GM23338 (cell line): ENCODE measurements around the gene UMODL1. TPM values are rescaled to one million over a fixed set of nuclear protein-coding genes. Genes with fewer than 3 reads are reported as not detected.

Experiments
- ATAC-seq: fragments of 200-7000 bp; cut with Tn5 transposase; 3 replicates; pipeline ENCODE4 v1.9.1; 2020
- DNase-seq: peaks from one replicate; pipeline ENCODE4 v3.0.0-alpha.2; 2015; ENCODE audit warnings: low spot score
- H2AFZ ChIP-seq: fragments of 200-600 bp; sonication (generic); 2 replicates; pipeline ENCODE4 v1.8.0; 2016; ENCODE audit warnings: antibody characterized with exemption, mild to moderate bottlenecking, moderate library complexity
- H3F3A ChIP-seq: fragments of 200-600 bp; sonication (generic); replicated peaks from 2 replicates; pipeline ENCODE4 v1.8.0; 2017; ENCODE audit warnings: antibody characterized with exemption, mixed run types, low read depth
- H3K27ac ChIP-seq: fragments of 200-600 bp; sonication (generic); 2 replicates; pipeline ENCODE4 v1.6.1; 2016; ENCODE audit warnings: low read depth
- H3K27me3 ChIP-seq: fragments of 200-600 bp; sonication (generic); 2 replicates; pipeline ENCODE4 v1.8.0; 2016; ENCODE audit warnings: mild to moderate bottlenecking, mixed run types, moderate library complexity; ENCODE audit not compliant: insufficient read depth
- H3K36me3 ChIP-seq: fragments of 200-600 bp; sonication (generic); 2 replicates; pipeline ENCODE4 v1.8.0; 2016; ENCODE audit warnings: mild to moderate bottlenecking; ENCODE audit not compliant: insufficient read depth
- H3K4me1 ChIP-seq: fragments of 200-600 bp; sonication (generic); 2 replicates; pipeline ENCODE4 v1.8.0; 2016; ENCODE audit warnings: mild to moderate bottlenecking, moderate library complexity; ENCODE audit not compliant: insufficient read depth
- H3K4me2 ChIP-seq: fragments of 200-600 bp; sonication (generic); 2 replicates; pipeline ENCODE4 v1.7.1; 2017; ENCODE audit warnings: mixed run types
- H3K4me3 ChIP-seq: fragments of 200-600 bp; sonication (generic); 2 replicates; pipeline ENCODE4 v1.6.1; 2016; ENCODE audit warnings: mixed run types
- H3K79me2 ChIP-seq: fragments of 200-600 bp; sonication (generic); replicated peaks from 2 replicates; pipeline ENCODE4 v1.8.0; 2017; ENCODE audit warnings: mild to moderate bottlenecking; ENCODE audit not compliant: insufficient read depth
- H3K9me2 ChIP-seq: fragments of 200-600 bp; sonication (generic); 2 replicates; pipeline ENCODE4 v1.8.0; 2017; ENCODE audit not compliant: insufficient read depth
- H4K20me1 ChIP-seq: fragments of 200-600 bp; sonication (generic); replicated peaks from 2 replicates; pipeline ENCODE4 v1.8.0; 2017; ENCODE audit warnings: mild to moderate bottlenecking; ENCODE audit not compliant: insufficient read depth
- H3K27ac Mint-ChIP-seq: 2 replicates; pipeline ENCODE4 v1.8.0; 2020; ENCODE audit warnings: inconsistent platforms, mild to moderate bottlenecking, moderate library complexity, mixed read lengths
- H3K27me3 Mint-ChIP-seq: 3 replicates; pipeline ENCODE4 v1.8.0; 2022; ENCODE audit warnings: low read depth, mild to moderate bottlenecking, moderate library complexity, mixed read lengths, inconsistent platforms; ENCODE audit not compliant: insufficient read depth, poor library complexity
- H3K36me3 Mint-ChIP-seq: 3 replicates; pipeline ENCODE4 v1.8.0; 2021; ENCODE audit warnings: low read depth, mild to moderate bottlenecking, inconsistent platforms, moderate library complexity, mixed read lengths
- H3K4me1 Mint-ChIP-seq: 3 replicates; pipeline ENCODE4 v1.8.0; 2020; ENCODE audit warnings: mild to moderate bottlenecking, inconsistent platforms, mixed read lengths
- H3K4me3 Mint-ChIP-seq: 3 replicates; pipeline ENCODE4 v1.8.0; 2021; ENCODE audit warnings: moderate library complexity, mild to moderate bottlenecking, inconsistent platforms, mixed read lengths
- H3K9me3 Mint-ChIP-seq: 3 replicates; pipeline ENCODE4 v1.8.0; 2020; ENCODE audit warnings: moderate library complexity, mild to moderate bottlenecking, inconsistent platforms, mixed read lengths
- CREB1 ChIP-seq: fragments of 250-450 bp; sonication (Bioruptor Pico); IDR thresholded peaks from 2 replicates; pipeline ENCODE4 v1.5.0; 2020; ENCODE audit warnings: low read depth, mild to moderate bottlenecking, moderate library complexity
- EZH2 ChIP-seq: fragments of 200-600 bp; sonication (generic); IDR thresholded peaks from one replicate; pipeline ENCODE4 v1.8.0; 2017; ENCODE audit warnings: antibody characterized with exemption, mild to moderate bottlenecking, low read depth; ENCODE audit not compliant: unreplicated experiment
- EZH2phosphoT487 ChIP-seq: fragments of 200-600 bp; sonication (generic); IDR thresholded peaks from one replicate; pipeline ENCODE4 v1.8.1; 2018; ENCODE audit warnings: antibody characterized with exemption; ENCODE audit not compliant: unreplicated experiment
- JUNB ChIP-seq: IDR thresholded peaks from one replicate; pipeline ENCODE4 v1.6.1; 2016; ENCODE audit warnings: antibody characterized with exemption; ENCODE audit not compliant: unreplicated experiment
- NANOG ChIP-seq: IDR thresholded peaks from 2 replicates; pipeline ENCODE4 v1.6.1; 2016; ENCODE audit warnings: antibody characterized with exemption, borderline replicate concordance
- POLR2AphosphoS5 ChIP-seq: IDR thresholded peaks from 2 replicates; pipeline ENCODE4 v1.6.1; 2016; ENCODE audit warnings: antibody characterized with exemption, low read depth
- STAT1 ChIP-seq: IDR thresholded peaks from one replicate; pipeline ENCODE4 v1.6.1; 2016; ENCODE audit warnings: antibody characterized with exemption; ENCODE audit not compliant: unreplicated experiment
- ZNF114 ChIP-seq: fragments of 250-450 bp; sonication (Bioruptor Pico); IDR thresholded peaks from 2 replicates; pipeline ENCODE4 v1.5.0; 2020; ENCODE audit warnings: mild to moderate bottlenecking, moderate library complexity
- ZNF331 ChIP-seq: fragments of 250-450 bp; sonication (Bioruptor Pico); IDR thresholded peaks from 2 replicates; pipeline ENCODE4 v1.5.0; 2020; ENCODE audit warnings: low read depth, mild to moderate bottlenecking, moderate library complexity
- polyA plus RNA-seq: library from polyadenylated mRNA; unstranded; fragments of >200 nt; fragmentation: Nextera tagmentation; extraction: Ambion mirVana; gene quantifications from 2 replicates; pipeline ENCODE4 v1.2.1, GENCODE V29; 2016
- total RNA-seq: library from RNA; depleted of rRNA; stranded (reverse); fragments of >200 nt; shearing (Covaris generic); gene quantifications from 2 replicates; pipeline ENCODE4 v1.2.3, GENCODE V29; 2014
- TF ChIP-seq, protein P1 (sequence below), 2 experiments: fragments of 200-600 bp in 1 of 2; sonication (generic) in 1 of 2; conservative IDR thresholded peaks; 2 replicates each; pipeline versions ENCODE4 v1.5.1 to v1.6.1; 2016 to 2017; ENCODE audit warnings: antibody characterized with exemption in 2 of 2, low read depth in 2 of 2, mild to moderate bottlenecking in 2 of 2, moderate library complexity in 1 of 2
- TF ChIP-seq, protein P2 (sequence below): fragments of 250-450 bp; sonication (Bioruptor Pico); IDR thresholded peaks from 2 replicates; pipeline ENCODE4 v1.5.0; 2020; ENCODE audit warnings: mild to moderate bottlenecking, moderate library complexity
- TF ChIP-seq, protein P3 (sequence below): IDR thresholded peaks from one replicate; pipeline ENCODE4 v1.6.1; 2018; ENCODE audit warnings: antibody characterized with exemption; ENCODE audit not compliant: unreplicated experiment

The UMODL1 gene
- total and polyA plus RNA-seq, 2 experiments from 2014 or later = not detected

DNA sequence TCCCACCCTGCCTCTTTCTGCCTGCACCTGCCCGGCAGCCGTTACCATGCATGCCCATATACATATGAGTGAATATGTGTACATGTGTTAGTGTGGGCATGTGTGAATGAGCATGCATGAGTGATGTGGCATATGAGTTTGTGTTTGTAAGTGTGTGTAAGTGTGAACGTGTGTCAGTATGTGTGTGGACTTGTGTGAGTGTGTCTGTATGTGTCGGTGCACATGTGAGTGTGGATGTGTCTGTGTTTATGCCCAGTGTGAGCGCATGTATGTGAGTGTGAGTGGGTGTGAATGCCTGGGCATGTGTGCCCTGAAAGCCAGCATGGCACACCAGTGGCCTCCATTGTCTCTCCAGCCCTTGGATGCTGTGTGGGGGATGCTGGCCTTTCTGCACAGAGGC, 2.5 kb upstream of the UMODL1 start:
- Histone ChIP-seq H3K9me2 (no peaks in the 10 kb centered on the region), H3K27ac (no peak overlapping the region), H4K20me1 (no peaks in the 10 kb centered on the region), H3K36me3 (no peaks in the 10 kb centered on the region), H3K4me1 (0 out of 2 replicates have a peak, but pooled peaks cover 3% of the 10 kb centered on the region), H3K4me2 (no peak overlapping the region), H3F3A (no peaks in the 10 kb centered on the region), H3K4me3 (no peak overlapping the region), H2AFZ (no peak overlapping the region), H3K79me2 (no peaks in the 10 kb centered on the region), H3K27me3 (no peaks in the 10 kb centered on the region)
- peaks cover 19% of the 10 kb centered on the region for H3K4me1 Mint-ChIP-seq
- H3K4me3 Mint-ChIP-seq = no peak overlapping the region
- DNase-seq (no peak), ATAC-seq (no peak)
- TF ChIP-seq ZNF114 = no peak
- no peak for TF ChIP-seq EZH2phosphoT487
- TF ChIP-seq, protein P1, sequence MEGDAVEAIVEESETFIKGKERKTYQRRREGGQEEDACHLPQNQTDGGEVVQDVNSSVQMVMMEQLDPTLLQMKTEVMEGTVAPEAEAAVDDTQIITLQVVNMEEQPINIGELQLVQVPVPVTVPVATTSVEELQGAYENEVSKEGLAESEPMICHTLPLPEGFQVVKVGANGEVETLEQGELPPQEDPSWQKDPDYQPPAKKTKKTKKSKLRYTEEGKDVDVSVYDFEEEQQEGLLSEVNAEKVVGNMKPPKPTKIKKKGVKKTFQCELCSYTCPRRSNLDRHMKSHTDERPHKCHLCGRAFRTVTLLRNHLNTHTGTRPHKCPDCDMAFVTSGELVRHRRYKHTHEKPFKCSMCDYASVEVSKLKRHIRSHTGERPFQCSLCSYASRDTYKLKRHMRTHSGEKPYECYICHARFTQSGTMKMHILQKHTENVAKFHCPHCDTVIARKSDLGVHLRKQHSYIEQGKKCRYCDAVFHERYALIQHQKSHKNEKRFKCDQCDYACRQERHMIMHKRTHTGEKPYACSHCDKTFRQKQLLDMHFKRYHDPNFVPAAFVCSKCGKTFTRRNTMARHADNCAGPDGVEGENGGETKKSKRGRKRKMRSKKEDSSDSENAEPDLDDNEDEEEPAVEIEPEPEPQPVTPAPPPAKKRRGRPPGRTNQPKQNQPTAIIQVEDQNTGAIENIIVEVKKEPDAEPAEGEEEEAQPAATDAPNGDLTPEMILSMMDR (conservative IDR thresholded peaks at IDR 0.05; ENCODE audit: low read depth in 2 of 2) = no peak
- TF ChIP-seq ZNF331 (CRISPR knock-in tag) = no peak
- TF ChIP-seq EZH2 = no peak
- no peak for TF ChIP-seq NANOG
- no peak for TF ChIP-seq POLR2AphosphoS5
- no peak for TF ChIP-seq JUNB
- TF ChIP-seq, protein P2, sequence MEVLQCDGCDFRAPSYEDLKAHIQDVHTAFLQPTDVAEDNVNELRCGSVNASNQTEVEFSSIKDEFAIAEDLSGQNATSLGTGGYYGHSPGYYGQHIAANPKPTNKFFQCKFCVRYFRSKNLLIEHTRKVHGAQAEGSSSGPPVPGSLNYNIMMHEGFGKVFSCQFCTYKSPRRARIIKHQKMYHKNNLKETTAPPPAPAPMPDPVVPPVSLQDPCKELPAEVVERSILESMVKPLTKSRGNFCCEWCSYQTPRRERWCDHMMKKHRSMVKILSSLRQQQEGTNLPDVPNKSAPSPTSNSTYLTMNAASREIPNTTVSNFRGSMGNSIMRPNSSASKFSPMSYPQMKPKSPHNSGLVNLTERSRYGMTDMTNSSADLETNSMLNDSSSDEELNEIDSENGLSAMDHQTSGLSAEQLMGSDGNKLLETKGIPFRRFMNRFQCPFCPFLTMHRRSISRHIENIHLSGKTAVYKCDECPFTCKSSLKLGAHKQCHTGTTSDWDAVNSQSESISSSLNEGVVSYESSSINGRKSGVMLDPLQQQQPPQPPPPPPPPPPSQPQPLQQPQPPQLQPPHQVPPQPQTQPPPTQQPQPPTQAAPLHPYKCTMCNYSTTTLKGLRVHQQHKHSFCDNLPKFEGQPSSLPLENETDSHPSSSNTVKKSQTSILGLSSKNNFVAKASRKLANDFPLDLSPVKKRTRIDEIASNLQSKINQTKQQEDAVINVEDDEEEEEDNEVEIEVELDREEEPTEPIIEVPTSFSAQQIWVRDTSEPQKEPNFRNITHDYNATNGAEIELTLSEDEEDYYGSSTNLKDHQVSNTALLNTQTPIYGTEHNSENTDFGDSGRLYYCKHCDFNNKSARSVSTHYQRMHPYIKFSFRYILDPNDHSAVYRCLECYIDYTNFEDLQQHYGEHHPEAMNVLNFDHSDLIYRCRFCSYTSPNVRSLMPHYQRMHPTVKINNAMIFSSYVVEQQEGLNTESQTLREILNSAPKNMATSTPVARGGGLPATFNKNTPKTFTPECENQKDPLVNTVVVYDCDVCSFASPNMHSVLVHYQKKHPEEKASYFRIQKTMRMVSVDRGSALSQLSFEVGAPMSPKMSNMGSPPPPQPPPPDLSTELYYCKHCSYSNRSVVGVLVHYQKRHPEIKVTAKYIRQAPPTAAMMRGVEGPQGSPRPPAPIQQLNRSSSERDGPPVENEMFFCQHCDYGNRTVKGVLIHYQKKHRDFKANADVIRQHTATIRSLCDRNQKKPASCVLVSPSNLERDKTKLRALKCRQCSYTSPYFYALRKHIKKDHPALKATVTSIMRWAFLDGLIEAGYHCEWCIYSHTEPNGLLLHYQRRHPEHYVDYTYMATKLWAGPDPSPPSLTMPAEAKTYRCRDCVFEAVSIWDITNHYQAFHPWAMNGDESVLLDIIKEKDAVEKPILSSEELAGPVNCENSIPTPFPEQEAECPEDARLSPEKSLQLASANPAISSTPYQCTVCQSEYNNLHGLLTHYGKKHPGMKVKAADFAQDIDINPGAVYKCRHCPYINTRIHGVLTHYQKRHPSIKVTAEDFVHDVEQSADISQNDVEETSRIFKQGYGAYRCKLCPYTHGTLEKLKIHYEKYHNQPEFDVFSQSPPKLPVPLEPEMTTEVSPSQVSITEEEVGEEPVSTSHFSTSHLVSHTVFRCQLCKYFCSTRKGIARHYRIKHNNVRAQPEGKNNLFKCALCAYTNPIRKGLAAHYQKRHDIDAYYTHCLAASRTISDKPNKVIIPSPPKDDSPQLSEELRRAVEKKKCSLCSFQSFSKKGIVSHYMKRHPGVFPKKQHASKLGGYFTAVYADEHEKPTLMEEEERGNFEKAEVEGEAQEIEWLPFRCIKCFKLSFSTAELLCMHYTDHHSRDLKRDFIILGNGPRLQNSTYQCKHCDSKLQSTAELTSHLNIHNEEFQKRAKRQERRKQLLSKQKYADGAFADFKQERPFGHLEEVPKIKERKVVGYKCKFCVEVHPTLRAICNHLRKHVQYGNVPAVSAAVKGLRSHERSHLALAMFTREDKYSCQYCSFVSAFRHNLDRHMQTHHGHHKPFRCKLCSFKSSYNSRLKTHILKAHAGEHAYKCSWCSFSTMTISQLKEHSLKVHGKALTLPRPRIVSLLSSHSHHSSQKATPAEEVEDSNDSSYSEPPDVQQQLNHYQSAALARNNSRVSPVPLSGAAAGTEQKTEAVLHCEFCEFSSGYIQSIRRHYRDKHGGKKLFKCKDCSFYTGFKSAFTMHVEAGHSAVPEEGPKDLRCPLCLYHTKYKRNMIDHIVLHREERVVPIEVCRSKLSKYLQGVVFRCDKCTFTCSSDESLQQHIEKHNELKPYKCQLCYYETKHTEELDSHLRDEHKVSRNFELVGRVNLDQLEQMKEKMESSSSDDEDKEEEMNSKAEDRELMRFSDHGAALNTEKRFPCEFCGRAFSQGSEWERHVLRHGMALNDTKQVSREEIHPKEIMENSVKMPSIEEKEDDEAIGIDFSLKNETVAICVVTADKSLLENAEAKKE (CRISPR knock-in tag) = no peak
- TF ChIP-seq, protein P3, sequence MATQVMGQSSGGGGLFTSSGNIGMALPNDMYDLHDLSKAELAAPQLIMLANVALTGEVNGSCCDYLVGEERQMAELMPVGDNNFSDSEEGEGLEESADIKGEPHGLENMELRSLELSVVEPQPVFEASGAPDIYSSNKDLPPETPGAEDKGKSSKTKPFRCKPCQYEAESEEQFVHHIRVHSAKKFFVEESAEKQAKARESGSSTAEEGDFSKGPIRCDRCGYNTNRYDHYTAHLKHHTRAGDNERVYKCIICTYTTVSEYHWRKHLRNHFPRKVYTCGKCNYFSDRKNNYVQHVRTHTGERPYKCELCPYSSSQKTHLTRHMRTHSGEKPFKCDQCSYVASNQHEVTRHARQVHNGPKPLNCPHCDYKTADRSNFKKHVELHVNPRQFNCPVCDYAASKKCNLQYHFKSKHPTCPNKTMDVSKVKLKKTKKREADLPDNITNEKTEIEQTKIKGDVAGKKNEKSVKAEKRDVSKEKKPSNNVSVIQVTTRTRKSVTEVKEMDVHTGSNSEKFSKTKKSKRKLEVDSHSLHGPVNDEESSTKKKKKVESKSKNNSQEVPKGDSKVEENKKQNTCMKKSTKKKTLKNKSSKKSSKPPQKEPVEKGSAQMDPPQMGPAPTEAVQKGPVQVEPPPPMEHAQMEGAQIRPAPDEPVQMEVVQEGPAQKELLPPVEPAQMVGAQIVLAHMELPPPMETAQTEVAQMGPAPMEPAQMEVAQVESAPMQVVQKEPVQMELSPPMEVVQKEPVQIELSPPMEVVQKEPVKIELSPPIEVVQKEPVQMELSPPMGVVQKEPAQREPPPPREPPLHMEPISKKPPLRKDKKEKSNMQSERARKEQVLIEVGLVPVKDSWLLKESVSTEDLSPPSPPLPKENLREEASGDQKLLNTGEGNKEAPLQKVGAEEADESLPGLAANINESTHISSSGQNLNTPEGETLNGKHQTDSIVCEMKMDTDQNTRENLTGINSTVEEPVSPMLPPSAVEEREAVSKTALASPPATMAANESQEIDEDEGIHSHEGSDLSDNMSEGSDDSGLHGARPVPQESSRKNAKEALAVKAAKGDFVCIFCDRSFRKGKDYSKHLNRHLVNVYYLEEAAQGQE = no peak
- TF ChIP-seq STAT1 = no peak
- TF ChIP-seq CREB1 (CRISPR knock-in tag) = no peak
- no peak overlapping the region for H3K27ac Mint-ChIP-seq
- no peaks in the 10 kb centered on the region for H3K36me3 Mint-ChIP-seq
- H3K9me3 Mint-ChIP-seq = no peaks in the 10 kb centered on the region
- H3K27me3 Mint-ChIP-seq = peaks cover 12% of the 10 kb centered on the region
